ENCODE results near the gene SRPK2. TPM values are rescaled to one million over a fixed set of nuclear protein-coding genes. Genes with fewer than 3 reads are reported as not detected.

Gene SRPK2
- total RNA-seq, 5 donors from 2014 or later (not counting 1 experiment from before 2014, with no cell fraction given): 41.6 to 71.4 (median 46.9) TPM

GRCh38 chr7:105387508-105388355 lies 989 bp downstream of the SRPK2 start:
- no peak overlapping the region for H3K27ac ChIP-seq (ENCODE audit: low read length)
- H3K4me3 ChIP-seq (ENCODE audit: control insufficient read depth in 1 of 2, extremely low read depth in 1 of 2, low read length in 1 of 2): peak overlapping the region; percentile 67 to 87
- CTCF ChIA-PET: interaction anchor here (0.6 to 1.3 kb wide), 5 partner anchors 35 to 322 kb away, joined by 3 to 5 read pairs (median 3); no protein-coding TSS in a partner anchor
- Mint-ChIP-seq H3K4me1 (peaks cover 39 to 45% (median 41%) of the 10 kb centered on the region in 3 donors), H3K27ac (peak overlapping the region; percentile 83 to 84), H3K36me3 (peaks cover 3% of the 10 kb centered on the region), H3K9me3 (no peaks in the 10 kb centered on the region), H3K4me3 (peak overlapping the region; percentile 85 to 93 (median 90)), H3K27me3 (no peaks in the 10 kb centered on the region)
- H3K4me1 ChIP-seq (ENCODE audit: control insufficient read depth in 1 of 2, extremely low read depth in 1 of 2, insufficient read depth in 2 of 2, low read length in 2 of 2): peaks cover 8 to 11% of the 10 kb centered on the region in 2 experiments
- DNase-seq (peak; percentile 12 to 64 (median 38)), ATAC-seq (replicated peaks in 1 of 4) (peak; percentile 43 to 50 (median 44))
- no peaks in the 10 kb centered on the region for H3K27me3 ChIP-seq (replicated peaks in 1 of 2; ENCODE audit: control insufficient read depth in 2 of 2, extremely low read depth in 1 of 2, insufficient read depth in 2 of 2, low read length in 1 of 2)
- under 1% methylated on average over 71 of the region's 76 CpGs for WGBS (ENCODE audit: insufficient coverage)
- H3K9me3 ChIP-seq: no peaks in the 10 kb centered on the region
- peaks cover 0 to 4% of the 10 kb centered on the region in 2 donors for H3K36me3 ChIP-seq (ENCODE audit: control insufficient read depth in 2 of 2, extremely low read depth in 1 of 2, insufficient read depth in 1 of 2, low read length in 1 of 2)
- POLR2A ChIA-PET: interaction anchor here in 1 of 2 donors (1.1 to 1.4 kb wide), 2 partner anchors 10 to 36 kb away, joined by 3 to 5 read pairs; no protein-coding TSS in a partner anchor

GRCh38 chr7:105377903-105378302 lies 10.8 kb downstream of the SRPK2 start:
- H3K4me1 ChIP-seq (ENCODE audit: control insufficient read depth in 1 of 2, extremely low read depth in 1 of 2, insufficient read depth in 2 of 2, low read length in 2 of 2): peaks cover 0 to 17% of the 10 kb centered on the region in 2 experiments
- no peak overlapping the region for H3K27ac Mint-ChIP-seq
- peaks cover 0 to 4% (median 3%) of the 10 kb centered on the region in 3 donors for H3K9me3 Mint-ChIP-seq
- peaks cover 49 to 58% (median 51%) of the 10 kb centered on the region in 3 donors for H3K4me1 Mint-ChIP-seq
- no peak for DNase-seq
- H3K27me3 Mint-ChIP-seq: no peaks in the 10 kb centered on the region
- no peak overlapping the region for H3K4me3 Mint-ChIP-seq
- no peaks in the 10 kb centered on the region for H3K36me3 ChIP-seq (ENCODE audit: control insufficient read depth in 2 of 2, extremely low read depth in 1 of 2, insufficient read depth in 1 of 2, low read length in 1 of 2)
- 90% methylated on average over 2 of the region's 3 CpGs for WGBS (ENCODE audit: insufficient coverage)
- CTCF ChIA-PET: no interaction called here
- POLR2A ChIA-PET: interaction anchor here in 1 of 2 donors (0.6 to 1.1 kb wide), 2 partner anchors 8 to 9 kb away, joined by 3 to 5 read pairs; no protein-coding TSS in a partner anchor
- H3K27ac ChIP-seq (ENCODE audit: low read length): no peak overlapping the region
- no peak for ATAC-seq (replicated peaks in 1 of 4)
- peaks cover 6% of the 10 kb centered on the region for H3K36me3 Mint-ChIP-seq
- H3K9me3 ChIP-seq: no peaks in the 10 kb centered on the region
- no peak overlapping the region for H3K4me3 ChIP-seq (ENCODE audit: control insufficient read depth in 1 of 2, extremely low read depth in 1 of 2, low read length in 1 of 2)
- H3K27me3 ChIP-seq (replicated peaks in 1 of 2; ENCODE audit: control insufficient read depth in 2 of 2, extremely low read depth in 1 of 2, insufficient read depth in 2 of 2, low read length in 1 of 2): no peaks in the 10 kb centered on the region

GRCh38 chr7:105376908-105377533 lies 11.7 kb downstream of the SRPK2 start:
- H3K4me1 Mint-ChIP-seq: peaks cover 45 to 56% (median 49%) of the 10 kb centered on the region in 3 donors
- Histone ChIP-seq H3K27ac (ENCODE audit: low read length) (no peak overlapping the region), H3K36me3 (ENCODE audit: control insufficient read depth in 2 of 2, extremely low read depth in 1 of 2, insufficient read depth in 1 of 2, low read length in 1 of 2) (no peaks in the 10 kb centered on the region), H3K9me3 (no peaks in the 10 kb centered on the region), H3K4me1 (ENCODE audit: control insufficient read depth in 1 of 2, extremely low read depth in 1 of 2, insufficient read depth in 2 of 2, low read length in 2 of 2) (peaks cover 0 to 17% of the 10 kb centered on the region in 2 experiments), H3K27me3 (replicated peaks in 1 of 2; ENCODE audit: control insufficient read depth in 2 of 2, extremely low read depth in 1 of 2, insufficient read depth in 2 of 2, low read length in 1 of 2) (no peaks in the 10 kb centered on the region), H3K4me3 (ENCODE audit: control insufficient read depth in 1 of 2, extremely low read depth in 1 of 2, low read length in 1 of 2) (no peak overlapping the region)
- WGBS (ENCODE audit: insufficient coverage): 95% methylated on average over 2 of the region's 4 CpGs
- H3K9me3 Mint-ChIP-seq: peaks cover 0 to 4% (median 3%) of the 10 kb centered on the region in 3 donors
- no peak overlapping the region for H3K4me3 Mint-ChIP-seq
- ChIA-PET CTCF (interaction anchor here in 1 of 2 donors (0.6 kb wide), 2 partner anchors 28 to 30 kb away, joined by 3 to 7 read pairs; no protein-coding TSS in a partner anchor), POLR2A (interaction anchor here (0.6 to 1.1 kb wide), 2 partner anchors 10 to 25 kb away, joined by 3 to 5 read pairs; no protein-coding TSS in a partner anchor)
- H3K36me3 Mint-ChIP-seq: peaks cover 6% of the 10 kb centered on the region
- no peak overlapping the region for H3K27ac Mint-ChIP-seq
- no peak for DNase-seq
- no peaks in the 10 kb centered on the region for H3K27me3 Mint-ChIP-seq
- no peak for ATAC-seq (replicated peaks in 1 of 4)

- H3K9me3 ChIP-seq: no peaks in the 10 kb centered on the region
- WGBS (ENCODE audit: insufficient coverage): no CpG with 5 or more reads among the region's 3 CpGs
- H3K36me3 ChIP-seq (ENCODE audit: control insufficient read depth in 2 of 2, extremely low read depth in 1 of 2, insufficient read depth in 1 of 2, low read length in 1 of 2): no peaks in the 10 kb centered on the region
- Mint-ChIP-seq H3K4me1 (peaks cover 39 to 65% (median 58%) of the 10 kb centered on the region in 3 donors), H3K36me3 (peaks cover 16% of the 10 kb centered on the region), H3K27ac (peak overlapping the region in 1 of 2 donors; percentile 17), H3K9me3 (peaks cover 0 to 4% (median 3%) of the 10 kb centered on the region in 3 donors), H3K4me3 (no peak overlapping the region), H3K27me3 (no peaks in the 10 kb centered on the region)
- H3K27me3 ChIP-seq (replicated peaks in 1 of 2; ENCODE audit: control insufficient read depth in 2 of 2, extremely low read depth in 1 of 2, insufficient read depth in 2 of 2, low read length in 1 of 2): no peaks in the 10 kb centered on the region
- CTCF ChIA-PET: no interaction called here
- POLR2A ChIA-PET: no interaction called here
- no peak overlapping the region for H3K4me3 ChIP-seq (ENCODE audit: control insufficient read depth in 1 of 2, extremely low read depth in 1 of 2, low read length in 1 of 2)
- DNase-seq (no peak), ATAC-seq (replicated peaks in 1 of 4) (no peak)
- H3K4me1 ChIP-seq (ENCODE audit: control insufficient read depth in 1 of 2, extremely low read depth in 1 of 2, insufficient read depth in 2 of 2, low read length in 2 of 2): peaks cover 0 to 11% of the 10 kb centered on the region in 2 experiments
- H3K27ac ChIP-seq (ENCODE audit: low read length): no peak overlapping the region
Observed at GRCh38 chr7:105369944-105370343, 18.8 kb downstream of the SRPK2 start.

GRCh38 chr7:105367458-105367857 lies 21.3 kb downstream of the SRPK2 start:
- ATAC-seq (replicated peaks in 1 of 4) (no peak), DNase-seq (no peak)
- Mint-ChIP-seq H3K9me3 (no peaks in the 10 kb centered on the region), H3K4me3 (no peak overlapping the region), H3K27ac (no peak overlapping the region), H3K36me3 (peaks cover 20% of the 10 kb centered on the region), H3K4me1 (peaks cover 35 to 57% (median 54%) of the 10 kb centered on the region in 3 donors), H3K27me3 (no peaks in the 10 kb centered on the region)
- H3K27ac ChIP-seq (ENCODE audit: low read length): no peak overlapping the region
- 83% methylated on average over 1 of the region's 2 CpGs for WGBS (ENCODE audit: insufficient coverage)
- no peak overlapping the region for H3K4me3 ChIP-seq (ENCODE audit: control insufficient read depth in 1 of 2, extremely low read depth in 1 of 2, low read length in 1 of 2)
- POLR2A ChIA-PET: interaction anchor here (0.6 to 1.1 kb wide), 5 partner anchors 11 to 1795 kb away, joined by 3 to 15 read pairs (median 5); no protein-coding TSS in a partner anchor
- H3K36me3 ChIP-seq (ENCODE audit: control insufficient read depth in 2 of 2, extremely low read depth in 1 of 2, insufficient read depth in 1 of 2, low read length in 1 of 2): no peaks in the 10 kb centered on the region
- H3K9me3 ChIP-seq: no peaks in the 10 kb centered on the region
- H3K4me1 ChIP-seq (ENCODE audit: control insufficient read depth in 1 of 2, extremely low read depth in 1 of 2, insufficient read depth in 2 of 2, low read length in 2 of 2): peaks cover 0 to 7% of the 10 kb centered on the region in 2 experiments
- H3K27me3 ChIP-seq (replicated peaks in 1 of 2; ENCODE audit: control insufficient read depth in 2 of 2, extremely low read depth in 1 of 2, insufficient read depth in 2 of 2, low read length in 1 of 2): no peaks in the 10 kb centered on the region
- CTCF ChIA-PET: interaction anchor here in 1 of 2 donors (0.6 to 0.7 kb wide), 3 partner anchors 48 to 164 kb away, joined by 3 to 5 read pairs (median 3); no protein-coding TSS in a partner anchor
